Measurements from ENCODE around the gene C11orf97. TPM values are rescaled to one million over a fixed set of nuclear protein-coding genes. Genes with fewer than 3 reads are reported as not detected.
A peak's percentile ranks its signal among the peaks of the same experiment; 100 is the strongest.

Gene C11orf97
- total RNA-seq, 4 donors from 2014 or later = not detected

GRCh38 chr11:94560834-94561233 is 48.6 kb downstream of the C11orf97 start:
- peaks cover 15% of the 10 kb centered on the region for H3K4me1 ChIP-seq
- H3K27me3 ChIP-seq = no peaks in the 10 kb centered on the region
- H3K36me3 ChIP-seq = no peaks in the 10 kb centered on the region
- TF ChIP-seq POLR2A (IDR thresholded peaks at IDR 0.05) = no peak
- no peak for DNase-seq (ENCODE audit: low spot score in 2 of 2)
- H3K4me3 ChIP-seq = no peak overlapping the region
- H3K27ac ChIP-seq = no peak overlapping the region
- no peaks in the 10 kb centered on the region for H3K9me3 ChIP-seq
- WGBS = 98% methylated on average over 3 of the region's 3 CpGs

GRCh38 chr11:94563176-94563847 is 51.1 kb downstream of the C11orf97 start:
- DNase-seq (ENCODE audit: low spot score in 2 of 2) = no peak
- no peaks in the 10 kb centered on the region for H3K9me3 ChIP-seq
- WGBS = 41% methylated on average over 4 of the region's 4 CpGs
- H3K27me3 ChIP-seq = no peaks in the 10 kb centered on the region
- no peak overlapping the region for H3K27ac ChIP-seq
- no peaks in the 10 kb centered on the region for H3K36me3 ChIP-seq
- no peak overlapping the region for H3K4me3 ChIP-seq
- peaks cover 11% of the 10 kb centered on the region for H3K4me1 ChIP-seq
- no peak for TF ChIP-seq POLR2AphosphoS5 (IDR thresholded peaks at IDR 0.05)
- no peak for TF ChIP-seq POLR2A (IDR thresholded peaks at IDR 0.05)
- peak in 1 of 2 donors; percentile 16 for TF ChIP-seq CTCF (IDR thresholded peaks at IDR 0.05)
- TF ChIP-seq EP300 (IDR thresholded peaks at IDR 0.05) = no peak

GRCh38 chr11:94563848-94564467 is 51.7 kb downstream of the C11orf97 start:
- H3K4me1 ChIP-seq = peaks cover 11% of the 10 kb centered on the region
- H3K27ac ChIP-seq = no peak overlapping the region
- TF ChIP-seq EP300 (IDR thresholded peaks at IDR 0.05) (no peak), POLR2A (IDR thresholded peaks at IDR 0.05) (no peak), POLR2AphosphoS5 (IDR thresholded peaks at IDR 0.05) (no peak), CTCF (IDR thresholded peaks at IDR 0.05) (no peak)
- H3K4me3 ChIP-seq = no peak overlapping the region
- H3K27me3 ChIP-seq = no peaks in the 10 kb centered on the region
- DNase-seq (ENCODE audit: low spot score in 2 of 2) = no peak
- no peaks in the 10 kb centered on the region for H3K9me3 ChIP-seq
- H3K36me3 ChIP-seq = no peaks in the 10 kb centered on the region
- 52% methylated on average over 8 of the region's 8 CpGs for WGBS

GRCh38 chr11:94567181-94567670 is 55.0 kb downstream of the C11orf97 start, which contains the start of gene PIWIL4:
Gene PIWIL4, plus strand, starts transcription at chr11:94567368. Its CDS starts 151 bp downstream, at chr11:94567519.
- Histone ChIP-seq H3K9me3 (no peaks in the 10 kb centered on the region), H3K4me3 (no peak within 1 kb of the TSS), H3K4me1 (peaks cover 11% of the 10 kb centered on the region), H3K36me3 (no peaks in the 10 kb centered on the region), H3K27ac (no peak within 1 kb of the TSS), H3K27me3 (no peaks in the 10 kb centered on the region)
- TF ChIP-seq CTCF (IDR thresholded peaks at IDR 0.05) (no peak), EP300 (IDR thresholded peaks at IDR 0.05) (no peak), POLR2AphosphoS5 (IDR thresholded peaks at IDR 0.05) (no peak), POLR2A (IDR thresholded peaks at IDR 0.05) (no peak)
- 93% methylated on average over 25 of the region's 25 CpGs for WGBS
- no peak for DNase-seq (ENCODE audit: low spot score in 2 of 2)

GRCh38 chr11:94568200-94568599 is 55.9 kb downstream of the C11orf97 start:
- Histone ChIP-seq H3K36me3 (no peaks in the 10 kb centered on the region), H3K4me1 (peaks cover 11% of the 10 kb centered on the region), H3K27ac (no peak overlapping the region), H3K27me3 (no peaks in the 10 kb centered on the region), H3K4me3 (no peak overlapping the region), H3K9me3 (no peaks in the 10 kb centered on the region)
- no peak for DNase-seq (ENCODE audit: low spot score in 2 of 2)
- 93% methylated on average over 5 of the region's 5 CpGs for WGBS
- TF ChIP-seq EP300 (IDR thresholded peaks at IDR 0.05) (no peak), CTCF (IDR thresholded peaks at IDR 0.05) (no peak), POLR2AphosphoS5 (IDR thresholded peaks at IDR 0.05) (no peak), POLR2A (IDR thresholded peaks at IDR 0.05) (no peak)
